Duodenal mucosa (tissue), 2 donors: ENCODE measurements around the gene ZCCHC3.
"Not testable (repeated sequence)": the region's sequence is repeated elsewhere in the genome, so short reads cannot be mapped to it uniquely, and the experiment has no call there.

Source experiments
- H3K27ac ChIP-seq: one replicate; pipeline ENCODE4 v1.7.0; 2013; ENCODE audit warnings: low read depth, low read length
- H3K27me3 ChIP-seq, 2 donors: one replicate each; pipeline ENCODE4 v1.7.0; 2013; ENCODE audit warnings: low read length in 2 of 2, control low read depth in 1 of 2; ENCODE audit not compliant: insufficient read depth in 2 of 2, control insufficient read depth in 1 of 2
- H3K36me3 ChIP-seq, 2 donors: one replicate each; pipeline ENCODE4 v1.7.0; 2013; ENCODE audit warnings: low read length in 2 of 2, control low read depth in 1 of 2; ENCODE audit not compliant: insufficient read depth in 2 of 2, control insufficient read depth in 1 of 2
- H3K4me1 ChIP-seq, 2 donors: one replicate each; pipeline ENCODE4 v1.7.0; 2013; ENCODE audit warnings: low read length in 2 of 2, control low read depth in 1 of 2; ENCODE audit not compliant: insufficient read depth in 2 of 2, control insufficient read depth in 1 of 2
- H3K4me3 ChIP-seq, 2 donors: one replicate each; pipeline ENCODE4 v1.7.0; 2013; ENCODE audit warnings: low read length in 2 of 2, low read depth in 1 of 2
- H3K9ac ChIP-seq, 2 donors: one replicate each; pipeline ENCODE4 v1.7.0; 2013; ENCODE audit warnings: low read length in 2 of 2, low read depth in 1 of 2
- H3K9me3 ChIP-seq, 2 donors: one replicate each; pipeline ENCODE4 v1.7.0; 2013; ENCODE audit warnings: low read length in 2 of 2, control low read depth in 1 of 2; ENCODE audit not compliant: control insufficient read depth in 1 of 2

The ZCCHC3 gene, protein sequence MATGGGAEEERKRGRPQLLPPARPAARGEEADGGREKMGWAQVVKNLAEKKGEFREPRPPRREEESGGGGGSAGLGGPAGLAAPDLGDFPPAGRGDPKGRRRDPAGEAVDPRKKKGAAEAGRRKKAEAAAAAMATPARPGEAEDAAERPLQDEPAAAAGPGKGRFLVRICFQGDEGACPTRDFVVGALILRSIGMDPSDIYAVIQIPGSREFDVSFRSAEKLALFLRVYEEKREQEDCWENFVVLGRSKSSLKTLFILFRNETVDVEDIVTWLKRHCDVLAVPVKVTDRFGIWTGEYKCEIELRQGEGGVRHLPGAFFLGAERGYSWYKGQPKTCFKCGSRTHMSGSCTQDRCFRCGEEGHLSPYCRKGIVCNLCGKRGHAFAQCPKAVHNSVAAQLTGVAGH

DNA sequence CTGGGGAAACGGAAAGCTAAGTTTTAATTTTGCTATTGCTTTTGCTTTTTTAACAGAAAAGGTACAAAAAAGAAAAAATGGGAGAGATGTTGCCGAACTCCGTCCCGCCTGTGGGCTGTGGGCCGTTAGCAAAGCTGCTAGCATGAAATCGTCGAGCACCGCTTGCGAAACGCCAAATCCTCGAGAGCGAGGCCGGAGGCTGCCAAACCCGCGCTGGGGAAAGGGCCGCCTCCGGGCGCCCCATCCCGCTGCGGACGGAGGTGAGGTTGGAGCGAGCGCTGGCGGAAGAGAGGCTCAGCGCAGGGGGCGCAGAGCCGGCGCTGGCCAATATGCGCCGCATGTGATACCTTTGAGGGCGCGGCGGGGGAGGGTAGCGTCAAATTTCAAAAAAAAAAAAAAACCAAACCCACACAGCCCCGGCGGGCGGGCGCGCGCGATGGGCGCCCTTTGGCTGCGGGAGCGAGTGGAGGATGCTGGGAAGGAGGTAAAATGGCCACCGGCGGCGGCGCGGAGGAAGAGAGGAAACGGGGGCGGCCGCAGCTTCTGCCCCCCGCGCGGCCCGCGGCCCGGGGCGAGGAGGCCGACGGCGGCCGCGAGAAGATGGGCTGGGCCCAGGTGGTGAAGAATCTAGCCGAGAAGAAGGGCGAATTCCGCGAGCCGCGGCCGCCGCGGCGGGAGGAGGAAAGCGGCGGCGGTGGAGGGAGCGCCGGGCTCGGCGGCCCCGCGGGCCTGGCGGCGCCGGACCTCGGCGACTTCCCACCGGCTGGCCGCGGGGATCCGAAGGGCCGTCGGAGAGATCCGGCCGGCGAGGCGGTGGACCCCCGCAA is at the start of gene ZCCHC3:
Gene ZCCHC3 (plus strand): TSS at position 473 of the 827 bp plus-strand sequence. CDS start 17 bp downstream, at position 490.
- peaks cover 0 to 10% of the 10 kb centered on the region in 2 donors for H3K36me3 ChIP-seq
- H3K9ac ChIP-seq = peak within 1 kb of the TSS; percentile 92 to 97
- no peaks in the 10 kb centered on the region for H3K27me3 ChIP-seq
- H3K4me1 ChIP-seq = peaks cover 24 to 26% of the 10 kb centered on the region in 2 donors
- peak within 1 kb of the TSS; percentile 94 for H3K27ac ChIP-seq
- peak within 1 kb of the TSS; percentile 98 to 99 for H3K4me3 ChIP-seq
- H3K9me3 ChIP-seq = no peaks in the 10 kb centered on the region

DNA sequence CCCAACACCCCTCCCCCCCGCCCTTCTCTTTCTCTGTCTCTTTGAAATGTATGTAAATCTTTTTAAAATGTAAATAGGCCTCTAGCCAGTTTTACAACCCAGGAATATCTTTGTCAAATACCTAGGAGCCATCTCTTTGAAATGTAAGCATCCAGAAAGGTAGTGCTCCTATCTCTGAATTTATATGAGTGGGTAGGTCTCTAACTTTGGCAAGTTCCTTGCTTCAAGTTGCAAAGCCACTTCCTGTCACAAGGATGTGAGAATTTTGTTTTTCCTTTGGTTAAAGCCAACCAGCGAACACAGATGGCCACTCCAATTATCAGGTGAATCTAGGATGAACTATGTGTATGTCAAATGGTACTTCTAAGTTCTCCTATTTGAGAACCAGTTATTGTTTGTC is 46.0 kb upstream of the ZCCHC3 start:
- H3K9me3 ChIP-seq = no peaks in the 10 kb centered on the region
- no peaks in the 10 kb centered on the region for H3K27me3 ChIP-seq
- no peaks in the 10 kb centered on the region for H3K36me3 ChIP-seq

GRCh38 chr20:252801-253200 is 44.6 kb upstream of the ZCCHC3 start:
- Histone ChIP-seq H3K9me3 (no peaks in the 10 kb centered on the region), H3K4me3 (no peak overlapping the region), H3K27me3 (no peaks in the 10 kb centered on the region), H3K27ac (no peak overlapping the region), H3K36me3 (no peaks in the 10 kb centered on the region), H3K4me1 (no peaks in the 10 kb centered on the region), H3K9ac (no peak overlapping the region)

More for the DNA sequence above, 46.0 kb upstream of the ZCCHC3 start:
- H3K27ac ChIP-seq = no peak overlapping the region
- no peak overlapping the region for H3K4me3 ChIP-seq
- no peaks in the 10 kb centered on the region for H3K4me1 ChIP-seq
- H3K9ac ChIP-seq = no peak overlapping the region

GRCh38 chr20:253447-253846 is 43.9 kb upstream of the ZCCHC3 start:
- not testable (repeated sequence) for H3K9ac ChIP-seq, H3K36me3 ChIP-seq, H3K4me3 ChIP-seq, H3K27ac ChIP-seq, H3K9me3 ChIP-seq, H3K4me1 ChIP-seq, H3K27me3 ChIP-seq

- no peaks in the 10 kb centered on the region for H3K27me3 ChIP-seq
- no peaks in the 10 kb centered on the region for H3K4me1 ChIP-seq
- no peaks in the 10 kb centered on the region for H3K36me3 ChIP-seq
- no peak within 1 kb of the TSS for H3K9ac ChIP-seq
- no peak within 1 kb of the TSS for H3K27ac ChIP-seq
- H3K4me3 ChIP-seq = no peak within 1 kb of the TSS
- H3K9me3 ChIP-seq = no peaks in the 10 kb centered on the region
Observed at GRCh38 chr20:257419-257818, 40.0 kb upstream of the ZCCHC3 start, which contains the start of gene DEFB132. Gene DEFB132 (plus strand): TSS chr20:257724. CDS start chr20:257779, 55 bp downstream.

GRCh38 chr20:258269-258858 is 39.0 kb upstream of the ZCCHC3 start:
- H3K4me3 ChIP-seq = no peak overlapping the region
- no peak overlapping the region for H3K27ac ChIP-seq
- H3K4me1 ChIP-seq = no peaks in the 10 kb centered on the region
- H3K36me3 ChIP-seq = no peaks in the 10 kb centered on the region
- no peaks in the 10 kb centered on the region for H3K9me3 ChIP-seq
- H3K27me3 ChIP-seq = peaks cover 0 to 2% of the 10 kb centered on the region in 2 donors
- no peak overlapping the region for H3K9ac ChIP-seq

- Histone ChIP-seq H3K9me3 (no peaks in the 10 kb centered on the region), H3K9ac (no peak overlapping the region), H3K27ac (no peak overlapping the region), H3K36me3 (no peaks in the 10 kb centered on the region), H3K27me3 (peaks cover 0 to 3% of the 10 kb centered on the region in 2 donors), H3K4me3 (no peak overlapping the region), H3K4me1 (no peaks in the 10 kb centered on the region)
Observed at GRCh38 chr20:258963-259362, 38.4 kb upstream of the ZCCHC3 start.

DNA sequence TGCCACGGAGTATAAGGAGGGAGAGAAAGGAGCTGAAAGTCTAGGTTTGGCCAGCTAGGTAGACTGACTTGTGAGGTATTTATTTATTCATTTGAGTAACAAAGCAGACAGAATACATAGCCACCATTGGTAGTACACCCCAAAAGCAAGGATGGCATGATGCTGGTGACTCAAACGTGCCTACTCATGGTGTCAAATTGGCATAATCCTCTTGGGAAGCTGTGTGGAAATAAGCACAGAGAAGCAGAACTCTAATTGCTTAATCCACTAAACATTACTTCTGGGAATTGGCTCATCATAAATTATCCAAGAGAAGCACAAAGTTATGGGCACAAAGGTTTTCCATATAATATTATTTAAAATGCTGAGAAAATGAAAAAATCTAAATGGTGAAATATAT is 37.4 kb upstream of the ZCCHC3 start:
- Histone ChIP-seq H3K27ac (no peak overlapping the region), H3K4me3 (no peak overlapping the region), H3K27me3 (peaks cover 0 to 3% of the 10 kb centered on the region in 2 donors), H3K9ac (no peak overlapping the region), H3K9me3 (no peaks in the 10 kb centered on the region), H3K4me1 (no peaks in the 10 kb centered on the region), H3K36me3 (no peaks in the 10 kb centered on the region)

- H3K9me3 ChIP-seq = no peaks in the 10 kb centered on the region
- no peak overlapping the region for H3K9ac ChIP-seq
- peaks cover 0 to 9% of the 10 kb centered on the region in 2 donors for H3K27me3 ChIP-seq
- H3K4me1 ChIP-seq = peaks cover 4% of the 10 kb centered on the region in 2 donors
- H3K36me3 ChIP-seq = no peaks in the 10 kb centered on the region
- no peak overlapping the region for H3K27ac ChIP-seq
- no peak overlapping the region for H3K4me3 ChIP-seq
Observed at GRCh38 chr20:263701-264100, 33.7 kb upstream of the ZCCHC3 start.
